ENCODE measurements around the gene HS3ST2.

The HS3ST2 gene

DNA sequence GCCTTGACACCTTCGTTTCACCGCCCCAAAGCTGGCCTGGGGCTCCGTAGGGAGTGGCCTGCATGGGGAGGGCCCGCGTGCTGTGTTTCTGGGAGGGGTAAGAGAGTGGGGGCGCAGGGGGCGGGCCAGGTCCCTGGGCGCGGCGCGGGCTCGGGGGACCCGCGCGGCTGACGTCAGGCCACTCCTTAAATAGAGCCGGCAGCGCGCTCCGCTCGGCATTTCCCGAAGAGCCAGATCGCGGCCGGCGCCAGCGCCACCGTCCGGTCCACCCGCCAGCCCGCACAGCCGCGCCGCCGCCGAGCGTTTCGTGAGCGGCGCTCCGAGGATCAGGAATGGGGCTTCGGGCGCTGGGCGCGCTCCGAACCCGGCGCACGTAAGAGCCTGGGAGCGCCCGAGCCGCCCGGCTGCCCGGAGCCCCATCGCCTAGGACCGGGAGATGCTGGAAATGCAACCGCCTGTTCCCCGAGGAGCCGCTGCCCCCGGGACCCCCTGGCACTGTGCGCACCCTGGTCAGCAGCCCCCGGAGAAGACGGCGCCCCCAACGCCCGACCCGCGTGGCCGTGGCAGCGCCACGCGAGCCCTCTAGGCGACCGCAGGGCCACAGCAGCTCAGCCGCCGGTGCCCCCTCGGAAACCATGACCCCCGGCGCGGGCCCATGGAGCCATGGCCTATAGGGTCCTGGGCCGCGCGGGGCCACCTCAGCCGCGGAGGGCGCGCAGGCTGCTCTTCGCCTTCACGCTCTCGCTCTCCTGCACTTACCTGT, at the start of gene HS3ST2:
Gene HS3ST2, plus strand, starts transcription at position 215 of the 763 bp plus-strand sequence. Its CDS starts 449 bp downstream, at position 664.
- peak; percentile 2 for DNase-seq

DNA sequence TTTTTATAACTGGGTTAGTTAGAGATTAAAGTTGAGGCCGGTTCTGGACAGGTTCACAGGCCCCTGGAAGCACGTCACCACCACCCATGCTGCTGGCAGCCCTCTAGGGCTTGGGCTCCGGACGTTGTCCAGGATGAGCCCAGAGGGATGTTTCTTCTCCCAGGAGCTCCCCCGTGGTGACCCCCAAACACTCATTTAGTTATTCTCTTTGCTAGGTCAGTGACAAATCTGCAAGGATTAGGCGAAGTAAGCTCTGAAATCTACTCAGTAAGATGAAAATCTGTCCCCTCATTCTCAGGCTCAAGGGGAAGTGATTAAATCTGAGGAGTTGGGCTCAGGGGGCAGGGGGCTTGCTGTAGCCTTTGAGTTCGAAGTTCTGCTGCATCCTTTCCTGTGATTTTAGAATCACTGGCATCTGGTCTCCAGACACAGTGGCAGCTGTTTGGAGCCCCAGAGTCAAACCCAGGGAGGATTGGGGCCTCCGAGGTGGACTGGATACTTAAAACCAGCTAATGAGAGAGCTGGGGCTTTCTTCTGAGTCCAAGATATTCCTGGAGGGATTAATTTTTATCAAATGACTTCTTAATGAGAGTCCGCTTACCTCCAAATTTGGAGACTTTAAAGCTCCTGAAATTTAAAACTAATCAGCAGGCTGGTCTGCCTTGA, 49.2 kb upstream of the HS3ST2 start:
- DNase-seq = no peak

DNA sequence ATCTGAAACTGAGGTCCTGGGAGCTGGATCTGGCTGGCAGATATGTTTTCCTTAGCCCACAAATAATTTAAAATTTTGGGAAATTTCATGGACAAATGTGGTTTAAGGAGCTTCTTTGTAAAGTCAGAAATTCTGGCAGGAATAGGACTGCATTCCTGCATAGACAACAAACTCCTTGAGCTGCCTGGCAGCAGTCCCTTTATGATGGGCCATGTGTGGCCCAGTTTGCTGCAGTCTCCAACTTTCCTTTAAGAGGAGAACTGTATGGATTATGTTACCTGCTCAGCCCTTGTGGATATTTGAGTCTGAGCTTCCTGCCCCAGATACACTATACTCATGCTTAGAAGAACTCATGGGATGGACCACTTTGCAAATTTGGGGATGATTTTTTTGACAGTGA, 48.5 kb upstream of the HS3ST2 start:
- no peak for DNase-seq

- no peak for DNase-seq
Measured at GRCh38 chr16:22770866-22771265, 43.1 kb upstream of the HS3ST2 start.

GRCh38 chr16:22771551-22771950, 42.4 kb upstream of the HS3ST2 start:
- DNase-seq = no peak

DNA sequence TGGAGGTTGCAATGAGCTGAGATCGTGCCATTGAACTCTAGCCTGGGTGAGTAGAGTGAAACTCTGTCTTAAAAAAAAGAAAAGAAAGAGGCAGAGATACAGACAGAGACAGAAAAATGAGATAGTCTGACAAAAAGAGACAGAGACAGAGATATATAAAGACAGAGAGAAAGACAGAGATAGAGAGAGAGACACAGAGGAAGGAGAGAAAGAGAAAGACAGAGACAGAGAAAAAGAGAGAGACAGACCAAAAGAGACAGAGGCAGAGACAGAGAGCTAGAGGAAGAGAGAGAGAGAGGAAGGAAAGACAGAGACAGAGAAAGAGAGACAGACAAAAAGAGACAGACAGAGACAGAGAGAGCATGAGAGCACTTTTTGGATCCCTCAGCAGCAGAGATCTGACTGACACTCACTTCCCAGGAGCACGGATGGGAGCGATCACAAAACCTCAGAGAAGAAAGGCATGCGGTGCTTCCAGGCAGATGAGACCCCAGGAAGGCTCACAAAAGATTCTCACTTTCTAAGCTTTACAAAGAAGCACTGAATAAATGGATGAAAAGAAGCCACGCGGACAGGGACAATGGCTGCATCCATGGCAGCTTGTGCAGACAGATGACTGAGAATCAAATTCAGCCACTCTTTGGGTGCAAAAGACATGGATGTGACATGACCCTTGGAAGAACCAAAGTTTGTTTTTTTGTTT, 38.6 kb upstream of the HS3ST2 start:
- no peak for DNase-seq

DNA sequence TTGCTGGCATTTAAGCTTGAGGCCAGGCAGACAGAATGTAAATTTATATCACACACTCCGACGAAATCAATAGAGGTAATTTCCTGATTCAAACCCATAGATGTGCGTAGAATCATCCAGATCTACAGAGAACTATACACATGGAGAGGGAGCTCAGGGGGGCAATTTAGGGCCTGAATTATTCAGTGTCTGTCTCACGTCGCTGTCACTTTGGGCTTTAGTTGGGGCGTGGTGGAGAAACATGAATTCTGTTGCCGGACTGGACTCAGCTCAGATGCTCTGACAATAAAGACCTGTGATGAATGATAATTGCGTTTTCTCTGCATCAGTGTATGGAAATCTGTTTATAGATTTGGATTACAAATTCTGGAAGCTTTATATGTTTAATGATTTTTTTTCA, 32.5 kb upstream of the HS3ST2 start:
- no peak for DNase-seq

DNA sequence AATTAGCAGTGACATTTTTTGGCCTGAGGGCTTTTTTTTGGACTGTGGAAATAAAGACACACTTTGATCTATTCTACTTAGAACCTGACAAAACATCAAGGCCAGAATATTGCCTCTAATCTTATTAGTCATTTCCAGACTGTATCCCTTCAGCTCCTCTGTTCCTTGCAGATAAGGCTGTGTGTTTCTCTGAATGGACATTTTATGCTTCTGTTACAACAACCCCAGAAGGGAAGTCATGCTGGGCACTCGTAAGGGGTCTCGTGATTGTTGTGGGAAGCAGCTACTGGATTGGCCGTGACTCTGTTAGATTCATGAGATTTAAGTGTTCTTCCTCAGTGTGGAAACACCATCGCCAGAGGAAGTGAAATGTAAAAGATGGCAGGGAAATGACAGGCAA, 31.6 kb upstream of the HS3ST2 start:
- no peak for DNase-seq

GRCh38 chr16:22784690-22785214, 29.2 kb upstream of the HS3ST2 start:
- no peak for DNase-seq

DNA sequence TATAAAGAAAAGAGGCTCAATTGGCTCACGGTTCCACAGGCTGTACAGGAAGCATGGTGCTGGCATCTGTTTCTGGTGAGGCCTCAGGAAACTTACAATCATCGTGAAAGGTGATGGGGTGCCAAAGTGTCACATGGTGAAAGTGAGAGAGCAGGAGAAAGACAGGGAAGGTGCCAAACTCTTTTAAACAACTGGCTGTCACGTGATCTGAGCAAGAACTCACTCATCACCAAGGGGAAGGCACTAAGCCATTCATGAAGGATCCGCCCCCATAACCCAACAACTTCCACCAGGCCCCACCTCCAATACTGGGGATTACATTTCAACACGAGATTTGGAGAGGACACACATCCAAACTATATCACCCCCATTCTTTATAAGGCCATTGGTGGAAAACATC, 28.4 kb upstream of the HS3ST2 start:
- DNase-seq = no peak

DNA sequence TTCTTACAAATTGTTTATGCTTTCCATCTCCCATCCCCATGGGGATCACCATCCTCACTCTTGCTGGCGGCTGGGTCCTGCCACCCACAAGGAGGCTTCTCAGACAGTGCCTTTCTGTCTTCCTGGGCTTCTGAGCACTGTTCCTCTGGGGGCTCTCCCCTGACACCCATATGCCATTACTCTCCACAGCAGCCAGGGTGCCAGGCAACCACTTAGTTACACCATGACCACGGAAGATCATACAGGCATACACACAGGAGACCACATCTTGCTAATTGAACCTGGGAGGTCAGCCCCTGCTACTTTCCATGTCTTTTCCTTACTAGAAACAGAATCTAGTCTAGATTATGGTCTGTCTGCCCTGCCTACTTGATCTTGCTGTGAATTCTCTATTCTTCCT, 27.7 kb upstream of the HS3ST2 start:
- DNase-seq = no peak

DNA sequence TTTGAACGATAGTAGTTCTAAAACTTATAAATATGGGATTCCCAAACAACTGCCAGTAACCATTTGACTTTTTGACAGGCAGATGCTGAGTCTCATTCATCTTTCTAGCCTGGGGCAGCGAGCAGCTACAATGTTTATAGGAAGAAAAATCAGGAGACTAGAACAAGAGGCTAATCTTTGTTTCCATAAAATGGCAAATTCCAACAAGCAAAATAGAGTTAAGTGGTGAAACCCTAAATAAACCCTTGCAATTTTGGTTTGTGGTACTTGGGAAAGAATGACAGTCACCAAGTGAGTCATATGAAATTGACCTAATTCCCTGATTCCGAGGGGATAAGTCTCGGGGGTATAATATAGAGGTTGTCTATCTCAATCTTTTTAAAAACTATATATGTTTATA, 27.3 kb upstream of the HS3ST2 start:
- DNase-seq = no peak

- no peak for DNase-seq
Measured at GRCh38 chr16:22787466-22788192, 26.3 kb upstream of the HS3ST2 start.

GRCh38 chr16:22788193-22788530, 25.8 kb upstream of the HS3ST2 start:
- no peak for DNase-seq

DNA sequence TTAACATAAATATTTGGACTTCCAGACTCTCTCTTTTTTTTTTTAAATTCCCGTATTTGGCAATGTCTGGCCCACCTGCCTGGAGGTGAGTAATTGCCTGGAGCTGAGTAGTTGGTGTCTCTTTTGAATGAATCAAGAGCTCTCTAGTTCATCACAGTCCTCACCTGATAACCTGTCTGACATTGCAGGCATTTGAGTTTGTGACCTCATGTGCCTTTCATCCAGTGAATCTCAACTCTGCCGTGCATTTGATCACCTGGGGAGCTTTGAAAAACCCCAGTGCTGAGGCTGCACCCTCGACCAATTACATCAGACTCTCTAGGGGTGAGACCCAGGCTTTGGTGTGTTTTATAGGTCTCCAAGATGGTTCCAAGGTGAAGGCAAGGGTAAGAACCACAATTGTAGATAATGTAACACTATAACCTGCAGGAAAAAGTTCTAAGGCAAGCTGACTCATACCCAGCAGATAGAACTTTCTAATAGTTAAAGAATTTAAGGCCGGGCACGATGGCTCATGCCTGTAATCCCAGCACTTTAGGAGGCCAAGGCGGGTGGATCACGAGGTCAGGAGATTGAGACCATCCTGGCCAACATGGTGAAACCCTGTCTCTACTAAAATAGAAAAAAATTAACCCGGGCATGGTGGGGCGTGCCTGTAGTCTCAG, 24.5 kb upstream of the HS3ST2 start:
- DNase-seq = no peak

GRCh38 chr16:22797551-22797950, 16.4 kb upstream of the HS3ST2 start:
- DNase-seq = no peak

DNA sequence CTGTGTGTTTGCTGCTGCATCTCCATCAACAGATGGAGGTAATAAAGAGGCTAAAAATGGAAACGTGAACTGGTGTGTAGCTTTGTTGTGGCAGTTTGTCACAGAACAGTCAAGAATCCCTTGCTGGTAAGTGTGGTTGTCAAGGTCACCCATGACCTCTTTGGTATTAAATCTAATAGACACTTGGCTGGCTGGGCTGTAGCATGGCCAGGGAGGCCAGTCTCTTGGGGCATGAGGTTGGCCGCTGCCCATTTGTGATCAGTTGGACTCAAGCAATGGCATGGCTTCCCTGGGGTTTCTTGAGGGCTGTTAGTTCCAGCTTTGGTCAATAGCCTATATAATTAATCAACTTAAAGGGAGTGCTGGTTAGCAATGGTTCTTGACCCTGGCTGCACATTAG, 14.8 kb upstream of the HS3ST2 start:
- DNase-seq = no peak

GRCh38 chr16:22804893-22805292, 9.1 kb upstream of the HS3ST2 start:
- no peak for DNase-seq

DNA sequence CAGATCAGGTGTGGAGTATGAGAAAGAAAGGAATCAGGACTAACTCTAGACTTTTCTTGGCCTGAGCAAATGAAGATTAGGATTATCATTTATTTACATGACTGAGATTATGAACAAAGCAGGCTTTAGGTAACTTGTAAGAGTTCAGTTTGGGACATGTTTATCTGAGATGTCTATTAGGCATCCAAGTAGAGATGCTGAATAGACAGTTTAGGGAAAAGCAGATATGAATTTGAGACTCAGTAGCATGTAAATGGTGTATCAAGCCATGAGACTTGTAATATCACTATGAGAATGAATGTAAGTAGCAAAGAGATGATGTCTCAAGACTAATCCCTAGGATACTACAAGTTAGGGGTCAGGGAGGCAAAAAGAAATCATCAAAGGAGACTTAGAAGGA, 8.6 kb upstream of the HS3ST2 start:
- no peak for DNase-seq

GRCh38 chr16:22806811-22807210, 7.2 kb upstream of the HS3ST2 start:
- DNase-seq = no peak

DNA sequence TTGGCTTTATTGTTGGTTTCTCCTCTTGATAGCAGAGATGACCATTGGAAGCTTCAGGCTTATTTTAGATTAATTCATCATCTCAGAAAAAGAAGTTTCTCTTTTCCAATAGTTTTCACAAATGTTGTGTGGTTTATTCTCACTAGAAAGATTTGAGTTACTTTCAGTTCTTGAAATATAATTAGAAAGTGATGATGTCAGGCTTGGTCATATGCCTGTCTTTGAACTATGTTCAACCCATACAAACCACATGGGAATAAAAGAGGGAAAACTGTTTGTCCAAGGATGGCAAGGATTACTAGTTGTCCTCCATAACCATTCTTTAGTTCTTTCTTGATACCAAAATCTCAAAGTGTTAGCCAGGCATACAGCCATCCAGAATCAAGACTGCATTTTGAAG, 3.7 kb upstream of the HS3ST2 start:
- DNase-seq = no peak

DNA sequence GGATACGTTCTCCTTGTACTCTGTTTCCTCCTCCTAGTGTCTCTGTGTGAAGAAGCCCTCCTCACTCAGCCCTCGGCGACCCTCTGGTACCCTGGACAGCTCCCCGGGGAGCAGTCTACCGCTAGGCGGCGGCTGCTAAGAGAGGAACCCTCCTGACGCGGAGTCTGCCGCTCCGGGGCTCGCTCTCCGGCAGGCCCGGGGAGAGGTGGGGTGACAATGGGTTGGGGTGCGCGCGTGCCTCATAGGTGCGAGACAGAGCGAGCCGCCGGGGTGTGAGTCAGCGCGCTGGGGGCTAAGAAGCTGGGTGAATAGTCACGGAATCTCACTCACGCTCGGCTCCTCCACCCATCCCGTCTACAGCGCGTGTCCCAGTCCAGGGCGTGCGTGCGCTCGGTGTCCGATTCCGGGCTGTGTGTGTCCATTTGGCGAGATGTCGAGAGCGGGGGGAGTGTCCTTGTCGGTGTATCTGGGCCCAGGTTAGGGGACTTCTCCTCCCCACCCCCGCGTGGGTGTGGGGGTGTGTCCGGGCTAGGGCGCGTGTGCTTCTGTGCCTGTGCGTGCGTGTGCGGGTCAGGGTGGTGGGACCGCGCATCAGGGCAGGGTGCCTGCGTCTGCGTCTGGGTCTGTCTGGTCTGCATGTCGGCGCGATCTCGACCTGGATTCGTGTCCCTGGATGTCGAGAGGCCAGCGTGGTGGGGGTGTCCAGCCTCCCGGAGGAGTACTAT, 577 bp upstream of the HS3ST2 start:
- DNase-seq = no peak

Data from NCI-H748 treated with DMSO at 0.1 percent for 48 hours (cell line).